HG02943 (cell line): ENCODE results near the gene ZNF264.
"Not testable (repeated sequence)": the region's sequence is repeated elsewhere in the genome, so short reads cannot be mapped to it uniquely, and the experiment has no call there.

Experiments used
- ATAC-seq: cut with Tn5 transposase; IDR thresholded peaks from one replicate; pipeline ENCODE4 v1.9.1; 2021; ENCODE audit warnings: mild to moderate bottlenecking, low read depth, moderate library complexity; ENCODE audit not compliant: unreplicated experiment

Gene ZNF264

DNA sequence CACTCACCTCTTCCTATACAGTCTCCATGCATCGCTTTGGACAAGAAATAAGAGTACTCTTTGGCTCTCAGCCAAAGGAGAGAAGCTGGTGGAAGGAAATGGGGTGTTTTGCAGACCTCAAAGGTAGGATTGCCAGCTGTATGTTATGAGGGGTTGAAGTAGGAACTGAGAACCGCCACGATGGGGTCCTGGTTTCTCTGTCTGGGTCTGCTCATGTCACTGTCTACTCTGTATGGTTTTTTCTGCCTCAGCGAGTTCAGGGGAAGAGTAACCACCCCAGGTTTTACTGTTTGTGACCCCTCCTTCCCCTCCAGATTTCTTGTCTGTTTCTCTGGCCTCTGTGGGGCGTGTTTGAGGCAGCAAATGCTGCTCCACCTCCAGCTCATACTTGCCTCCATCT lies 53.2 kb downstream of the ZNF264 start:
- ATAC-seq: no peak

DNA sequence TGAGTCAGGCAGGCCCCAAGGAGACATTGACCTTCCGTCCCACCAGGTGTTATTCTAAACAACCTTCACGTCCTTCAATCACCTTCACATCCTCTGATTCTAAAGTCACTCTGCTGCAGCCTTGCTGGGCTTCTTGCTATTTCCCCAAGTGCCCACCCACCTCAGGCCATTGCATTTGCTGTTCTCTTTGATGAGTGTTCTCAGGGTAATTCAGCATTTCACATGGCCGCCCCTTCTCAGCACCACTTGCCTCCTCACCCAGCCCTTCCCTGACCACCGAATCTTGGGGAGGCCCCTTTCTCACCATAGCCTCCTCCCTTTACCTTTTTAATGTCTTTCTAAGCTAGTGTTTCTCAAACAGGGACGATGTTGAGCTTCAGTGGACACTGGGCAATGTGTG lies 53.8 kb downstream of the ZNF264 start:
- no peak for ATAC-seq

DNA sequence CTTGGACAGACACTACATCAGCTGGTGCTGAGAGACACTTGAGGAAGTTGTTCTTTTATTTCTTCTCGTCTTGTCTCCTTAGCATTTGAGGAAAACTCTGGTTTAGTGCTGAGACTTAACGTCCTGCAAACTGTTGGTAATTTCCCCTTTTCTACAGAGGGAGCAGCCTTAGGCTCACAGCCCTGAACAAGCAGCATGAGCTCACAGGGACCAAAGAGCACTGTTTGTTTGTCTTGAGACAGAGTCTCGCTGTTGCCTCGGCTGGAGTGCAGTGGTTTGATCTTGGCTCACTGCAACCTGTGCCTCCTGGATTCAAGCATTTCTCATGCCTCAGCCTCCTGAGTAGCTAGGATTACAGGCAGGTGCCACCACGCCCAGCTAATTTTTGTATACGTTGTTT lies 54.7 kb downstream of the ZNF264 start:
- ATAC-seq: no peak

DNA sequence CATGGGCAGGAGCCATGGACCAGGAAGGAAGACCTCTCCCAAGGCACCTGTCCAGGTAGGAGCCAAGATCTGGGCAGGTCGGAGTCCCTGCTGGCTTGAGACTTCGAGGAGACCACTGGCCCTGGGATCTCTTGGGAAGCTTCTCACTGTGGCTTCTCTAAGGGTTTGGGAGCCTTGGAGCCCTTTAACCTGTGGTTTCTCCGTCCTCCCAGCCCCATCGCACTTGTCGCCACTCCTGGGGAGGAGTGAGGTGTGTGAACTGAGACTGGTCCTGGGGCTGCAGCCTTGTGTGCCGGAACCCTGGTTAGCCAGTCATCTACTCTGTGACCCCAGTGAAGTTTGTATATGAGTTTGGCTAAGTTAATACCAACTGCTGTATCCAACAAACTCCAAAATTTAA lies 57.3 kb downstream of the ZNF264 start:
- ATAC-seq: no peak

DNA sequence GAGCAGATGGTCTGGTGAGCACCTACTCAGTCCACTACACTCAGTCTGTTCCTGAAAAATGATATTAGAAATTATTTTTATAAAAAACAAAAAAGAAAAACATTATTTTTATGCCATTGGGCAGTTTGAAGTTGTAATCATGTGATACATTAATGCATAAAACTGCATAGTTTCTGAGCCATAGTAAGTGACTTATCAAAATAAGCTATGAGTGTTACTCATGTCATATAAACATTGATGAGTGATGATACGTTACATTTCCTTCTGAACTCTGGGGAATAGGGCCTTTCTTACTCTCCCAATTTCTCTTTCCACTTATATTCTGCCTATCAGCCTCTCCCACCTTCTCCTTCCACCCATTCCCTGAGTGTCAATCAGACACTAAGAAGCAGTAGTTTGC lies 58.0 kb downstream of the ZNF264 start:
- ATAC-seq: no peak

DNA sequence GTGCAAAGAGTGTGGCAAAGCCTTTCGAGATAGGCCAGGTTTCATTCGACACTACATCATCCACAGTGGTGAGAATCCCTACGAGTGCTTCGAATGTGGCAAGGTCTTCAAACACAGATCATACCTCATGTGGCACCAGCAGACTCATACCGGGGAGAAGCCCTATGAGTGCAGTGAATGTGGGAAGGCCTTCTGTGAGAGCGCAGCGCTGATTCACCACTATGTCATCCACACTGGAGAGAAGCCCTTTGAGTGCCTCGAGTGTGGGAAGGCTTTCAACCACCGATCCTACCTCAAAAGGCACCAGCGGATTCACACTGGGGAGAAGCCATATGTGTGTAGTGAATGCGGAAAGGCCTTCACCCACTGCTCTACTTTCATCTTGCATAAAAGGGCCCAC lies 62.5 kb downstream of the ZNF264 start:
- not testable (repeated sequence) for ATAC-seq

DNA sequence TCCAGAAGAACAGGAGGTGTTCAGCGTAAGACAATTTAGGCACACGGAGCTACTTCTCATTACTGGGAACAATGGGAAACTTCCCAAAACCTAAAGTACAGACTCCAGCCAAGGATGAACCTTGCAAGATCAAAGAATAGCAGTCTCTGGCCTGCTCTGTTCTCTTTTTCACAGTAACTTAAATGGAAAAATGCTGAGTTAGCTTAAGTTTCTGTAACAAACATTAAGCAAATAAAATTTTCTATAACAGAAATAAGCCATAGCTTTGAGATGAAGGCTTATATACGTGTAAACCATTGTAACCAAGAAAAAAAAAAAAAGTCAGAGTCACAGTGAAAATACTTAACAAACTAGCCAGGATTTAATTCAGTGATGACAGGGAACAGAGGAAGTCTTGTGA lies 70.7 kb downstream of the ZNF264 start:
- ATAC-seq: no peak

DNA sequence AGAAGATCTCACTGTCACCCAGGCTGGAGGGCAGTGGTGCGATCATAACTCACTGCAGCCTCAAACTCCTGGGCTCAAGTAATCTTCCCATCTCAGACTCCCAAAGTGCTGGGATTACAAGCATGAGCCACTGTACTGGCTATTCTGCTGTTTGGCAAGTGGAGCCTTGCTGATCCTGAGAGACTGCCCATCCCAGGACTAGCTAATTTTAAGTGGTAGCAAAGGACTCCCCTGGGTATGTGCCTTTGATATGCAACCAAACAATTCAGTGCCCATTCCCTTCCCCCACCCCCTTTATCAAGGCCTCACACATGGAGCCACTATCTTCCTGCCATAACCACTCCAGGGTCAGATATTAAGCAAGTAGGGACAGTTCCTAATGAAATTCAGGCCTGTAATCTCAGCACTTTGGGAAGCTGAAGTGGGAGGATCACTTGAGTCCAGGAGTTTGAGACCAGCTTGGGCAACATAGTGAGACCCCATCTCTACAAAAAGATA lies 72.0 kb downstream of the ZNF264 start:
- ATAC-seq: no peak

DNA sequence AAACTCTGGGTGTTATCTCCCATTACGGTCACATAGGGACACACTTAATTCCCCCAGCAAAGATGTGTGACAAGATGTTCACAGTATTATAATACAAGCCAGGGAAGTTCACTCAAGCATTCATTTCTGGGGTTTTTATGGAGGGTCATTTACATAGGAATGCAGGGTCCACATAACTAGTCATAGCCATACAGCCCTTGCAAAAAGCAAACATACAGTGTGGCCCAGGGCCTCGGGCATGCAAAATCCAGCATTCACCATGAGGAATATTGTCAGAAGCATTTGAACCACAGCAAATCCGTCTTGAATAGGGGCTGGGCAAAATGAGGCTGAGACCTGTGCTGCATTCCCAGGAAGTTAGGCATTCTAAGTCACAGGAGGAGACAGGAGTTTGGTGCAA lies 76.0 kb downstream of the ZNF264 start:
- no peak for ATAC-seq

DNA sequence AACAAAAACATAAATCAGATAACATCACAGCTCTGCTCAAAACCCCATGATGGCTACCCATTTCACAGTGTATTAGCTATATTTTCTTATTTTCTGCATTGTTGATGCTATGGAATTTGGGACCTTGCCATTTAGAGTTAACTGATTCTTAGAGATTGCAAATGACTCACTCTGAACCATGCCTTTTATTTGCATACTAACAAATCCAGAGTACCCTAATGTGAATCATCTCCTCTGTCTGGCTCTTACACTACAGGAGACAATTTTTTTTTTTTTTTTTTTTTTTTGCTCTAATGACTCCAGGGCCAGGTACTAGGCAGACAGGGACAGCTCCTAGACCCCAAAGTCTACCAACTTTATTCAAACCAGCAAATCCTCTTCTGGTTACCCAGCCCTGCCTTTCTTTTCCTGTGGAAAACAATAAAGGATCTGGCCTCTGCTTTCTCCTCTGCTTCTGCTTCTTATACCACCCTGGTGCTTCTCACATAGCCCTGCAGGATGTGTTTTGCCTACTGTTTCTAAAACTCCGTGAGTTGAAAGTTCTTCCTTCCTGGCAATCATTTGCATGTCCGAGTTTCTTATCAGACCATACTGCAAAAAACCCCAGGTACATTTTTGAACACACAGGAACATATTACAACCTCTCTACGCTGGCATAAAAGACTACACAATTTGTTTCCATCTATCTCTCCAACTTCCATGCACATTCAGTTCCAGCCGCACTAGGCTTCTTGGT lies 78.4 kb downstream of the ZNF264 start:
- ATAC-seq: no peak

DNA sequence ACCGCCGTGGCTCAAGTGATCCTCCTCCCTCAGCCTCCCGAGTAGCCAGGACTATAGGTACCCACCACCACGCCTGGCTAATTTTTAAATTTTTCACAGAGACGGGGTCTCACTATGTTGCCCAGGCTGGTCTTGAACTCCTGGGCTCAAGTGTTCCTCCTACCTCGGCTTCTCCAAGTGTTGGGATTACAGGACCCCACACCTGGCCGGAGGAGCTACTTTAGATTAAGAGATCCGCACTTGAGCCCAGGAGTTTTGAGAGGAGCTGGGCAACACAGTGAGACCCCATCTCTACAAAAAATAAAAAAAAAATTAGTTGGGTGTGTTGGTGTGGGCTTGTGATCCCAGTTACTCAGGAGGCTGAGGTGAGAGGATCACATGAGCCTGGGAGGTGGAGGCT lies 80.0 kb downstream of the ZNF264 start:
- ATAC-seq: no peak
